ENCODE measurements around the gene HOXA1.

HOXA1 gene

GRCh38 chr7:27092819-27093110 is 3.0 kb downstream of the HOXA1 start:
- TF ChIP-seq ZFX (IDR thresholded peaks at IDR 0.05; ENCODE audit: borderline replicate concordance) (no peak), CTCF (IDR thresholded peaks at IDR 0.05) (no peak)
- no peak overlapping the region for H3K27ac ChIP-seq

GRCh38 chr7:27091941-27092818 is 3.6 kb downstream of the HOXA1 start:
- no peak for TF ChIP-seq ZFX (IDR thresholded peaks at IDR 0.05; ENCODE audit: borderline replicate concordance)

GRCh38 chr7:27091105-27091504 is 4.7 kb downstream of the HOXA1 start:
- TF ChIP-seq ZFX (IDR thresholded peaks at IDR 0.05; ENCODE audit: borderline replicate concordance): no peak
- TF ChIP-seq CTCF (IDR thresholded peaks at IDR 0.05): no peak
- no peak overlapping the region for H3K27ac ChIP-seq

More at GRCh38 chr7:27091941-27092818, 3.6 kb downstream of the HOXA1 start:
- H3K27ac ChIP-seq: no peak overlapping the region

GRCh38 chr7:27088002-27088922 is 7.5 kb downstream of the HOXA1 start:
- TF ChIP-seq ZFX (IDR thresholded peaks at IDR 0.05; ENCODE audit: borderline replicate concordance) (no peak), CTCF (IDR thresholded peaks at IDR 0.05) (no peak)
- H3K27ac ChIP-seq: no peak overlapping the region

GRCh38 chr7:27083646-27084045 is 12.2 kb downstream of the HOXA1 start:
- H3K27ac ChIP-seq: no peak overlapping the region
- TF ChIP-seq ZFX (IDR thresholded peaks at IDR 0.05; ENCODE audit: borderline replicate concordance): no peak

- TF ChIP-seq CTCF (IDR thresholded peaks at IDR 0.05) (no peak), ZFX (IDR thresholded peaks at IDR 0.05; ENCODE audit: borderline replicate concordance) (no peak)
- H3K27ac ChIP-seq: no peak overlapping the region
These were observed 13.6 kb downstream of the HOXA1 start for GRCh38 chr7:27082171-27082570.

GRCh38 chr7:27080844-27081436 is 14.9 kb downstream of the HOXA1 start:
- TF ChIP-seq CTCF (IDR thresholded peaks at IDR 0.05) (no peak), ZFX (IDR thresholded peaks at IDR 0.05; ENCODE audit: borderline replicate concordance) (no peak)
- no peak overlapping the region for H3K27ac ChIP-seq
